IPS-15b (cell line): ENCODE measurements around the gene SPATA33.
"Not testable (repeated sequence)": the region's sequence is repeated elsewhere in the genome, so short reads cannot be mapped to it uniquely, and the experiment has no call there.

Experiments
- H3K27me3 ChIP-seq: one replicate; pipeline ENCODE4 v1.6.1; 2013; ENCODE audit warnings: low read length; ENCODE audit not compliant: control insufficient read depth, insufficient read depth
- H3K36me3 ChIP-seq: one replicate; pipeline ENCODE4 v1.6.1; 2013; ENCODE audit warnings: low read length; ENCODE audit not compliant: control insufficient read depth, insufficient read depth
- H3K4me1 ChIP-seq: one replicate; pipeline ENCODE4 v1.6.1; 2013; ENCODE audit warnings: mild to moderate bottlenecking, low read length; ENCODE audit not compliant: control insufficient read depth, insufficient read depth
- H3K4me3 ChIP-seq: one replicate; pipeline ENCODE4 v1.5.1; 2013; ENCODE audit warnings: low read depth, low read length
- H3K9ac ChIP-seq: one replicate; pipeline ENCODE4 v1.6.1; 2013; ENCODE audit warnings: low read depth, mild to moderate bottlenecking, low read length
- H3K9me3 ChIP-seq: one replicate; pipeline ENCODE4 v1.6.1; 2013; ENCODE audit warnings: mild to moderate bottlenecking, low read length; ENCODE audit not compliant: control insufficient read depth, insufficient read depth

SPATA33 gene

DNA sequence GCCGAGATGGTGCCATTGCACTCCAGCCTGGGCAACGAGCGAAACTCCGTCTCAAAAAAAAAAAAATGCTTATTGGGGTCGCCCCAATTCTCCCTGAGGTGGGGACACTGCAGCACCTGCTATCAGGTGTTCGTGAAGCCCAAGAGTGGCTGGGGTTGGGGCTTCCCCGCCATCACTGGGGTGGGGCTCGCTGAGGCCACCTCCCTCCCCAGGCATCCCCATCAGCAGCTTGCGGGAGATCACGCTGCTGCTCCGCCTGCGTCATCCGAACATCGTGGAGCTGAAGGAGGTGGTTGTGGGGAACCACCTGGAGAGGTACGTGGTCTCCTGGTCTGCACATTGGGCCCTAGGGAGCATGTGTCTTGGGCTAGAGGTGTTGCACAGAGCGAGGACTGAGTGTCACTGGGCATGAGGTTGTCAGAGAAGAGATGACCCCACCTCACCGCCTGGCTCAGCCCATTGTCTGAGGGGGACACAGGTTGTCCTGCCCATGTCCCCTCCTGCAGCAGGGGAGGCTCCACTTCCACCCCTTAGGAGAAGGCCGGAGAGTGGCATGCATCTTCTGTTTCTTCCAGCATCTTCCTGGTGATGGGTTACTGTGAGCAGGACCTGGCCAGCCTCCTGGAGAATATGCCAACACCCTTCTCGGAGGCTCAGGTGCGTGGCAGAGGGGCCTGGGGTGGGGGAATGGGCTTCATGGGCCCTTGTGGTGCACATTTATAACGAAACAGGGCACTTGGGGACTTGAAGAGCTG, 33.8 kb downstream of the SPATA33 start:
- Histone ChIP-seq H3K4me3 (no peak overlapping the region), H3K36me3 (peaks cover 33% of the 10 kb centered on the region), H3K4me1 (peaks cover 4% of the 10 kb centered on the region), H3K9me3 (no peaks in the 10 kb centered on the region), H3K27me3 (no peaks in the 10 kb centered on the region), H3K9ac (no peak overlapping the region)

- no peak overlapping the region for H3K9ac ChIP-seq
- H3K9me3 ChIP-seq, result no peaks in the 10 kb centered on the region
- peaks cover 39% of the 10 kb centered on the region for H3K36me3 ChIP-seq
- no peaks in the 10 kb centered on the region for H3K27me3 ChIP-seq
- H3K4me3 ChIP-seq, result no peak overlapping the region
- peaks cover 4% of the 10 kb centered on the region for H3K4me1 ChIP-seq
These were observed 34.4 kb downstream of the SPATA33 start for GRCh38 chr16:89691986-89692569.

DNA sequence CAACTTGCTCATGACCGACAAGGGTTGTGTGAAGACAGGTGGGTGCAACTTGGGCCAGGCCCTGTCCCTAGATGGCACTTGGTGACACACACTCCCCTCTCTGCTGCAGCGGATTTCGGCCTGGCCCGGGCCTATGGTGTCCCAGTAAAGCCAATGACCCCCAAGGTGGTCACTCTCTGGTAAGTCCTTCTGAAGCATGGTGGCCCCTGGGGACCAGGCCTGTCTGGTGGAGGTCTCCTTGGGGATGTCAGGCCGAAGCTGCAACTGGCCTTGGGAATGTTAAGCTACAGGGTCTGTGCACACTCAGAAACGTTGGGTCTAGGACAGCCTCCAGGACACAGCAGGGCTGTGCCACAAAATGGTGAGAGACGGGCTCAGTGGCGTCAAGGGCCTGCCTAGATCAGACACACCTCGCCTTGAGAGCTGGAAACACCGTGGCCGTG, 35.7 kb downstream of the SPATA33 start:
- Histone ChIP-seq H3K27me3 (no peaks in the 10 kb centered on the region), H3K36me3 (peaks cover 44% of the 10 kb centered on the region), H3K9ac (no peak overlapping the region), H3K4me1 (no peaks in the 10 kb centered on the region), H3K9me3 (no peaks in the 10 kb centered on the region), H3K4me3 (no peak overlapping the region)

GRCh38 chr16:89693931-89694783, 36.5 kb downstream of the SPATA33 start:
- Histone ChIP-seq H3K36me3 (peaks cover 44% of the 10 kb centered on the region), H3K4me1 (no peaks in the 10 kb centered on the region), H3K27me3 (no peaks in the 10 kb centered on the region), H3K9ac (no peak overlapping the region), H3K4me3 (no peak overlapping the region), H3K9me3 (no peaks in the 10 kb centered on the region)

DNA sequence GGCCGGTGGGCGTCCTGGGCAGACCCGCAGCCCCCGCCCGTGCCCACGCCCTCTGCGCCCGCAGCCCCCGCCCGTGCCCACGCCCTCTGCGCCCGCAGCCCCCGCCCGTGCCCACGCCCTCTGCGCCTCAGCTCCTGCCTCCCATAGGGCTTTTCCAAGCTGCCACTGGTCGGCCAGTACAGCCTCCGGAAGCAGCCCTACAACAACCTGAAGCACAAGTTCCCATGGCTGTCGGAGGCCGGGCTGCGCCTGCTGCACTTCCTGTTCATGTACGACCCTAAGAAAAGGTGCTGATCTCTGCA, 37.1 kb downstream of the SPATA33 start:
- peaks cover 43% of the 10 kb centered on the region for H3K36me3 ChIP-seq
- not testable (repeated sequence) for H3K9me3 ChIP-seq, H3K9ac ChIP-seq

DNA sequence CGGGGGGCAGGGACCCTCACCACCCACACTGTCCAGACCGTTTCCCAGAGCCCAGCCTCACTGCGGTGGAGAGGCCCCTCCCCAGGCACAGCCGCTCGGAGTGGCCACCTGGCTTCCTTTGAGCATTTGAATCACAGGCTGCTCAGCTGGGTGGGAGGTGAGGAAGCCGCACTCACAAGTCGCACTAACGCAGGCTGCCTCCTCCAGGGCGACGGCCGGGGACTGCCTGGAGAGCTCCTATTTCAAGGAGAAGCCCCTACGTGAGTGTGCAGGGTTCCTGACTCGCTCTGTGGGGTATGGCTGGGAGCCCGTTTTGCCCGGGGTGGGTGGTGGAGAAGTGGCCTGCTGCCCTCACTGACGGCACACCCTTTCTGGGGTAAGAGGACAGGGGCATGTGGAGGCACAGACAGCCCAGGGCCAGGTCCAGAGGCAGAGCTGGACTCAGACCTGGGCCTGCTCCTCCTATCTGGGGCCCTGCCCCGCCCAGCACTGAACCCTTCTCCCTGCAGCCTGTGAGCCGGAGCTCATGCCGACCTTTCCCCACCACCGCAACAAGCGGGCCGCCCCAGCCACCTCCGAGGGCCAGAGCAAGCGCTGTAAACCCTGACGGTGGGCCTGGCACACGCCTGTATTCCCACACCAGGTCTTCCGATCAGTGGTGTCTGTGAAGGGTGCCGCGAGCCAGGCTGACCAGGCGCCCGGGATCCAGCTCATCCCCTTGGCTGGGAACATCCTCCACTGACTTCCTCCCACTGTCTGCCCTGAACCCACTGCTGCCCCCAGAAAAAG, 37.6 kb downstream of the SPATA33 start:
- no peak overlapping the region for H3K9ac ChIP-seq
- peaks cover 43% of the 10 kb centered on the region for H3K36me3 ChIP-seq
- H3K9me3 ChIP-seq, result no peaks in the 10 kb centered on the region
- H3K27me3 ChIP-seq, result no peaks in the 10 kb centered on the region
- H3K4me1 ChIP-seq, result no peaks in the 10 kb centered on the region
- no peak overlapping the region for H3K4me3 ChIP-seq

More for the DNA sequence above, 37.1 kb downstream of the SPATA33 start:
- H3K4me3 ChIP-seq, H3K27me3 ChIP-seq, H3K4me1 ChIP-seq: not testable (repeated sequence)

DNA sequence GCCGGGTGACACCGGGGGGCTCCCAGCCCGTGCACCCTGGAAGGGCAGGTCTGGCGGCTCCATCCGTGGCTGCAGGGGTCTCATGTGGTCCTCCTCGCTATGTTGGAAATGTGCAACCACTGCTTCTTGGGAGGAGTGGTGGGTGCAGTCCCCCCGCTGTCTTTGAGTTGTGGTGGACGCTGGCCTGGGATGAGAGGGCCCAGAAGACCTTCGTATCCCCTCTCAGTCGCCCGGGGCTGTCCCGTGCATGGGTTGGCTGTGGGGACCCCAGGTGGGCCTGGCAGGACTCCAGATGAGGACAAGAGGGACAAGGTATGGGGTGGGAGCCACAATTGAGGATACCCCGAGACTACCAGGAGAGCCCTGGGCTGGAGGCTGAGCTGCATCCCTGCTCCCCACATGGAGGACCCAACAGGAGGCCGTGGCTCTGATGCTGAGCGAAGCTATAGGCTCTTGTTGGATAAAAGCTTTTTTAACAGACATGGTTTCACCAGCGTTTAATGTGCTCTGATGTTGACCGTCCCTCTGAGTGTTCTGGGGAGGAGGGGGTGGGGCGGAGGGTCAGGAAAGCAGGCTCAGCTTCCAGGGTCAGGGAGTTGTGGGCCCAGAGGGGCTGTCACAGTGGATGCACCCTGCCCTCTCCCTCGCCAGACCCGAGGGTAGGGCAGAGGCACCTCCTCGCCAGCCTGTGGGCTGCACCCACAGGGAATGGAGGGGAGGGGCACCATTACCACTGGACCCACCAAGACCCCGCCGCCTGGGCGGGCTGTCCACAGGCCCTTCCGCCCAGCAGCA, 38.4 kb downstream of the SPATA33 start:
- no peak overlapping the region for H3K9ac ChIP-seq
- no peaks in the 10 kb centered on the region for H3K4me1 ChIP-seq
- no peaks in the 10 kb centered on the region for H3K9me3 ChIP-seq
- H3K4me3 ChIP-seq, result no peak overlapping the region
- no peaks in the 10 kb centered on the region for H3K27me3 ChIP-seq
- peaks cover 38% of the 10 kb centered on the region for H3K36me3 ChIP-seq

DNA sequence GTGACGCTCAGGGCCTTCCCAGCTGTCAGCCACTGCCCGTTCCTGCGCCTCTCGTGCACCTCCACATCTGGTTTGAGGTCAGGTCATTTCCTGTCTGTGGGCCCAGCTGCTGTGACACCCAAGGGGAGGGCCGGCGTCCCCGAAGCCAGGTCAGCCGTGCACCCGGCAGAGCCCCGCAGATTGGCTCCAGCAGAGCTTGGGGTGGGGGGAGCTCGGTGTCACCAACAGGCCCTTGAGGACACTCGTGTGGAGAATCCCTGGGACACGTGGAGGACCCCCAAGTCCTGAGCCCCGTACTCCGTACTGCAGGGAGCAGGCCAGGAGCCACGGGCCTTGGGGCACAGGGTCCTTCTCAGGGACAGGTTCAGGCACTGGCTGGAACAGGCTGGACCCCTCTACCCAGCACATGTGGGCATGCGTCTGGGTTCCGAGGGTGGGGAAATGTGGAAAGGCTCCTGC, 39.1 kb downstream of the SPATA33 start:
- no peaks in the 10 kb centered on the region for H3K9me3 ChIP-seq
- no peaks in the 10 kb centered on the region for H3K4me1 ChIP-seq
- no peaks in the 10 kb centered on the region for H3K27me3 ChIP-seq
- peaks cover 32% of the 10 kb centered on the region for H3K36me3 ChIP-seq
- H3K4me3 ChIP-seq, result no peak overlapping the region
- no peak overlapping the region for H3K9ac ChIP-seq

GRCh38 chr16:89697161-89697615, 39.6 kb downstream of the SPATA33 start:
- no peak overlapping the region for H3K4me3 ChIP-seq
- peaks cover 30% of the 10 kb centered on the region for H3K36me3 ChIP-seq
- no peaks in the 10 kb centered on the region for H3K4me1 ChIP-seq
- H3K9me3 ChIP-seq, result no peaks in the 10 kb centered on the region
- H3K9ac ChIP-seq, result no peak overlapping the region
- no peaks in the 10 kb centered on the region for H3K27me3 ChIP-seq

- H3K9ac ChIP-seq, result no peak overlapping the region
- peaks cover 30% of the 10 kb centered on the region for H3K36me3 ChIP-seq
- no peaks in the 10 kb centered on the region for H3K27me3 ChIP-seq
- H3K4me3 ChIP-seq, result no peak overlapping the region
- H3K9me3 ChIP-seq, result no peaks in the 10 kb centered on the region
- no peaks in the 10 kb centered on the region for H3K4me1 ChIP-seq
These were observed 40.1 kb downstream of the SPATA33 start for GRCh38 chr16:89697616-89698331.
